NT2/D1 (cell line): ENCODE results near the gene CFLAR.

Experiments used
- SUZ12 ChIP-seq: IDR thresholded peaks from 2 replicates; pipeline ENCODE4 v1.6.1; 2011; ENCODE audit not compliant: insufficient read length, insufficient read depth; ENCODE audit errors: extremely low read depth
- YY1 ChIP-seq: IDR thresholded peaks from 2 replicates; pipeline ENCODE4 v1.6.1; 2011; ENCODE audit not compliant: insufficient read length, insufficient read depth
- ZNF274 ChIP-seq: IDR thresholded peaks from 2 replicates; pipeline ENCODE4 v1.6.1; 2011; ENCODE audit warnings: mild to moderate bottlenecking, low read depth, low read length

DNA sequence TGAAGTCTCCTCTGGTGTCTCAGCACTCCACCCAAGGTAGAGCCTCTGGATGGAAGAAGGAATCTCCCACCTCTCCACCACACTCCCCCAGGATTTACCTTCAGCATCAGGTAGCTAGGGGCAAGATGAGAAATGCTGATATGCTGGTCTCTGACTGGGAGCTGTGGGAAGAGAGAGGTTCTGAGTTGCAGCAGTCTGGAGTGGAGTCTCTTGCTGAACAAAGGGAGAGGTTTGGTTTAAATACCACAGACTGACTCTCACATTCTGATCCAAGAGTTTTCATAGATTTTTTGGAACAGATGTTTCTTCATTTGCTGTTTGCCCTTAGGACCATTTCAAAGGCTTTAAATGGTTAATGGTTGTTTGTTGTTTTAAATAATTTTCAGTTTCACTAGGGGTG is 1.1 kb upstream of the CFLAR start:
- TF ChIP-seq SUZ12, result no peak
- no peak for TF ChIP-seq YY1
- TF ChIP-seq ZNF274, result no peak
